Vagina (tissue), 2 donors: Measurements from ENCODE around the gene EIPR1. TPM values are rescaled to one million over a fixed set of nuclear protein-coding genes. Genes with fewer than 3 reads are reported as not detected.

ENCODE experiments used
- DNase-seq, 2 donors: peaks; one replicate each; pipeline ENCODE4 v3.0.0-alpha.2; 2017; ENCODE audit errors: extremely low spot score in 2 of 2
- H3K27ac ChIP-seq: fragments of 200-600 bp; sonication (generic); one replicate; pipeline ENCODE4 v1.5.1; 2019
- H3K27me3 ChIP-seq: fragments of 200-600 bp; sonication (generic); one replicate; pipeline ENCODE4 v1.5.1; 2019
- H3K36me3 ChIP-seq, 2 donors: fragments of 200-600 bp; sonication (generic); one replicate each; pipeline ENCODE4 v1.5.1; 2017 to 2019
- H3K4me1 ChIP-seq: fragments of 200-600 bp; sonication (generic); one replicate; pipeline ENCODE4 v1.5.1; 2019
- H3K4me3 ChIP-seq, 2 donors: fragments of 200-600 bp; sonication (generic); 1 replicate in 1 of 2; 2 replicates in 1 of 2; pipeline ENCODE4 v1.5.1; 2016 to 2019
- H3K9me3 ChIP-seq: fragments of 200-600 bp; sonication (generic); one replicate; pipeline ENCODE4 v1.5.1; 2019
- POLR2A ChIP-seq, 2 donors: fragments of 450-650 bp; IDR thresholded peaks; one replicate each; pipeline ENCODE4 v1.6.1; 2017; ENCODE audit warnings: antibody characterized with exemption in 2 of 2, mild to moderate bottlenecking in 2 of 2, moderate library complexity in 2 of 2
- POLR2AphosphoS5 ChIP-seq, 2 donors: sonication (generic); formaldehyde crosslinking; IDR thresholded peaks; one replicate each; pipeline ENCODE4 v1.9.0; 2017; ENCODE audit warnings: antibody characterized with exemption in 2 of 2, mild to moderate bottlenecking in 2 of 2, low read depth in 1 of 2; ENCODE audit not compliant: insufficient read depth in 1 of 2
- intact Hi-C: fragments of 100-400 bp; cut with DNase I; formaldehyde crosslinking; loops from one replicate; pipeline ENCODE4 v1.15.1; 2023
- total RNA-seq: library from RNA; depleted of rRNA; stranded (reverse); fragments of >200 nt; gene quantifications from one replicate; pipeline ENCODE4 v1.2.3, GENCODE V29; 2016
- TF ChIP-seq, protein P1 (sequence below), 3 experiments: fragments of 450-650 bp in 2 of 3; fragments of 200-600 bp in 1 of 3; sonication (generic) in 1 of 3; IDR thresholded peaks; one replicate each; pipeline ENCODE4 v1.5.1; 2017 to 2019; ENCODE audit warnings: antibody characterized with exemption in 3 of 3, mild to moderate bottlenecking in 2 of 3, moderate library complexity in 2 of 3

Gene EIPR1
- total RNA-seq, 1 donor from 2014 or later = 39.8 TPM

DNA sequence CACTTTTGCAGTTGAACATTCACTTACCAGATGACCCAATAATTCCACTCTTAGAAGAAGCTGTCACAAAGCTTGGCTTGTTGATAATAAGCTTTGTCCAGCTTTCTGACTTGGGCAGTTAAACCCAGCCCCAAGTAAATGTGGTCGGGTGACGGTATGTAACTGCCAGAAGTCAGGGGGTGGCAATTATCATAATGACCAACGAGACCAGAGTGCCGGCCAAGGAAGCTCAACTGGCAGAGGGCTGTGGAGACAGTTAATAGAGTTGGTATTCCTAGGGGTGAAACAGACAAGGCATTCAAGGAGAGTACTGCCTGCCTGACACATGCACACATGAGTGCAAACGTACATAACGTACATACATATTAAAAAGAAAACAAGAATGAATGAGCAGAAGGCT, 116.7 kb downstream of the EIPR1 start:
- Histone ChIP-seq H3K27ac (no peak overlapping the region), H3K27me3 (no peaks in the 10 kb centered on the region), H3K9me3 (no peaks in the 10 kb centered on the region), H3K4me3 (no peak overlapping the region), H3K4me1 (no peaks in the 10 kb centered on the region), H3K36me3 (no peaks in the 10 kb centered on the region)
- TF ChIP-seq POLR2A (IDR thresholded peaks at IDR 0.05) (no peak), POLR2AphosphoS5 (IDR thresholded peaks at IDR 0.05; ENCODE audit: insufficient read depth in 1 of 2, low read depth in 1 of 2) (no peak)
- TF ChIP-seq, protein P1, sequence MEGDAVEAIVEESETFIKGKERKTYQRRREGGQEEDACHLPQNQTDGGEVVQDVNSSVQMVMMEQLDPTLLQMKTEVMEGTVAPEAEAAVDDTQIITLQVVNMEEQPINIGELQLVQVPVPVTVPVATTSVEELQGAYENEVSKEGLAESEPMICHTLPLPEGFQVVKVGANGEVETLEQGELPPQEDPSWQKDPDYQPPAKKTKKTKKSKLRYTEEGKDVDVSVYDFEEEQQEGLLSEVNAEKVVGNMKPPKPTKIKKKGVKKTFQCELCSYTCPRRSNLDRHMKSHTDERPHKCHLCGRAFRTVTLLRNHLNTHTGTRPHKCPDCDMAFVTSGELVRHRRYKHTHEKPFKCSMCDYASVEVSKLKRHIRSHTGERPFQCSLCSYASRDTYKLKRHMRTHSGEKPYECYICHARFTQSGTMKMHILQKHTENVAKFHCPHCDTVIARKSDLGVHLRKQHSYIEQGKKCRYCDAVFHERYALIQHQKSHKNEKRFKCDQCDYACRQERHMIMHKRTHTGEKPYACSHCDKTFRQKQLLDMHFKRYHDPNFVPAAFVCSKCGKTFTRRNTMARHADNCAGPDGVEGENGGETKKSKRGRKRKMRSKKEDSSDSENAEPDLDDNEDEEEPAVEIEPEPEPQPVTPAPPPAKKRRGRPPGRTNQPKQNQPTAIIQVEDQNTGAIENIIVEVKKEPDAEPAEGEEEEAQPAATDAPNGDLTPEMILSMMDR (IDR thresholded peaks at IDR 0.05) = no peak
- DNase-seq = no peak
- intact Hi-C loops = no loop called here

DNA sequence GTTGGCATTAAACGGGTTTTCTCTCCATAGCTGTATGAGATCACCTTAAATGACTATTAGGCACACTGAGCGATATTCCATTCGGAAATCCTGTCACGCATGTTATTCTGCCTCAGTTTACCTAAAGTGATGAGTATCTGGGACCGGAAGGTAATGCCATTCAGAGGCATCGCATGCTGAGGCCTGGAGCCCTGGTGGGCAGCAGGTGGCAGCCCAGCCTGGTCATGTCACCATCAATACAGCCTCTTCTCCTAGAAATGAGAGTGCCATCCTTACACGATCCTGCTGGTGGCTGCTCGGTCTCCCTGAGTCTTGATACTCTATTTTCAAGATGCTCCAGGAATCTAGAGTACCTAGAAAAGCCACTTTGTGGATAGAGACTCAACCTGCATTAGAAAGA, 119.8 kb downstream of the EIPR1 start:
- Histone ChIP-seq H3K27me3 (no peaks in the 10 kb centered on the region), H3K27ac (no peak overlapping the region), H3K4me3 (no peak overlapping the region), H3K36me3 (no peaks in the 10 kb centered on the region), H3K9me3 (no peaks in the 10 kb centered on the region), H3K4me1 (no peaks in the 10 kb centered on the region)
- no peak for TF ChIP-seq POLR2AphosphoS5 (IDR thresholded peaks at IDR 0.05; ENCODE audit: insufficient read depth in 1 of 2, low read depth in 1 of 2)
- TF ChIP-seq POLR2A (IDR thresholded peaks at IDR 0.05) = no peak
- TF ChIP-seq, protein P1 (IDR thresholded peaks at IDR 0.05) = no peak
- no peak for DNase-seq
- intact Hi-C loops = no loop called here

DNA sequence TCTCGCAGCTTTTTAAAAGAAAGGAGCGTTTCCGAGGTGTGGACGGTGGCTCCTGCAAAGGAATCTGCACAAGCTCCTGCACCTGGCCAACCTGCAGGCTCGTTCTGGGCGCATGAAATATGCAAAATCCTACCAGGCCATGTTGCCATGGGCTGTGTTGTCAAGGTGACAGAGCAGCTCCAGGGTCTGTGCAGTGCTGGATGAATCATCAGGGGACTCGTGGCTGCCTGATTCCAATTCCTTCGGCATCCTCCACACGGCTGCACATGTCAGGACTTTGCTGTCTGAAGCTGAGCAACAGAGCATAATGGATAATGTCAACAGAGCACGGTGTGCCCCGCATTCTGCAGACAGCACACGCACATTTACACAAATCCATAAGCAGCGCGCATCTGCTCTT, 120.5 kb downstream of the EIPR1 start:
- H3K9me3 ChIP-seq = no peaks in the 10 kb centered on the region
- intact Hi-C loops = no loop called here
- H3K36me3 ChIP-seq = no peaks in the 10 kb centered on the region
- H3K4me3 ChIP-seq = no peak overlapping the region
- TF ChIP-seq, protein P1 (IDR thresholded peaks at IDR 0.05) = no peak
- no peak for TF ChIP-seq POLR2A (IDR thresholded peaks at IDR 0.05)
- TF ChIP-seq POLR2AphosphoS5 (IDR thresholded peaks at IDR 0.05; ENCODE audit: insufficient read depth in 1 of 2, low read depth in 1 of 2) = no peak
- no peaks in the 10 kb centered on the region for H3K4me1 ChIP-seq
- DNase-seq = no peak
- H3K27ac ChIP-seq = no peak overlapping the region
- no peaks in the 10 kb centered on the region for H3K27me3 ChIP-seq

DNA sequence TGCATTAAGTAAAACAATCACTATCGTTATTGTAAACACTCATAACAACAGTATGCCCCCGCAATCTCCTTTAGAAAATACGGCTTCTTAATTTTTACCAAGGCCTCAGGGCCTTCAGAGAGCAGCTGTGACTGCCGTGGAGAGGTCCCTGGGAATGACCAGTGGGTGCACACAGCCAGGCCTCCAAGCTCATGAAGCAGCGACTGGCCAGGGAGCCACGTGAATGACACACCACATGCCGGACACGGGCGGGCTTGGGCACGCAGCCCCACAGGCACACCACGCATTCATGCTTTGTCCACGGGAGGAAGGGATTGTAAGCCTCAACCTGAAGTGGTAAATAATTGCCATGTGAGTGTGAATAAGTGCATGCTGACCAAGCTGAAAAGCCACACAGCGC, 121.0 kb downstream of the EIPR1 start:
- Histone ChIP-seq H3K36me3 (no peaks in the 10 kb centered on the region), H3K4me3 (no peak overlapping the region), H3K27me3 (no peaks in the 10 kb centered on the region), H3K4me1 (no peaks in the 10 kb centered on the region), H3K9me3 (no peaks in the 10 kb centered on the region), H3K27ac (no peak overlapping the region)
- no peak for DNase-seq
- intact Hi-C loops = no loop called here
- TF ChIP-seq POLR2A (IDR thresholded peaks at IDR 0.05) (no peak), POLR2AphosphoS5 (IDR thresholded peaks at IDR 0.05; ENCODE audit: insufficient read depth in 1 of 2, low read depth in 1 of 2) (no peak)
- TF ChIP-seq, protein P1 (IDR thresholded peaks at IDR 0.05) = no peak

DNA sequence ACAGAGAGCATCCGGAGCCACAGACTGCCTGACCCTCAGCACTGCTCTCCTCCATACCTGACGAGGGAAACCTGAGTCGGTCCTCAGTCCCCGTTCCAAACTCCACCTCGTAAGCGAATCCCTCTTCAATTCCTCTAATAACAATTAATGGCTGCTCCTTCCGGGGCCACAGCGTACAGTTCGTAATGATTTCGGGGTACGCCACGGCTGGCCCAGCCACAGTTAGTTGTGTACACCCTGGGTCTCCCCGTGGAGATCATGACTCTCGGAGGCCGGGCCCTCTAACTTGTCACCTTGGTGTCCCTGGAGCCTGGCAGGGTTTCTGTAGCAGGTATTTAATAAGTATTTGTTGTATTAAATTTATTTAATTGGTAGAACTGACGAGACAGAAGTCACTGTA, 121.5 kb downstream of the EIPR1 start:
- no peaks in the 10 kb centered on the region for H3K4me1 ChIP-seq
- intact Hi-C loops = no loop called here
- H3K27me3 ChIP-seq = no peaks in the 10 kb centered on the region
- no peak for DNase-seq
- no peaks in the 10 kb centered on the region for H3K9me3 ChIP-seq
- no peaks in the 10 kb centered on the region for H3K36me3 ChIP-seq
- H3K4me3 ChIP-seq = no peak overlapping the region
- TF ChIP-seq, protein P1 (IDR thresholded peaks at IDR 0.05) = no peak
- TF ChIP-seq POLR2AphosphoS5 (IDR thresholded peaks at IDR 0.05; ENCODE audit: insufficient read depth in 1 of 2, low read depth in 1 of 2) = no peak
- no peak for TF ChIP-seq POLR2A (IDR thresholded peaks at IDR 0.05)
- no peak overlapping the region for H3K27ac ChIP-seq
